IPS DF 4.7 (cell line): ENCODE data around the gene MAPK8IP2.

Experiments
- DNase-seq: peaks from one replicate; pipeline ENCODE4 v3.0.0-alpha.2; 2013; ENCODE audit warnings: low spot score; ENCODE audit errors: extremely low read depth

Gene MAPK8IP2

GRCh38 chr22:50600538-50600937, at the start of gene MAPK8IP2:
TSS of gene MAPK8IP2 (plus strand) at chr22:50600793. CDS start at chr22:50600819, 26 bp downstream.
- DNase-seq = no peak

GRCh38 chr22:50551160-50551752, 49.3 kb upstream of the MAPK8IP2 start:
- no peak for DNase-seq

GRCh38 chr22:50553310-50553709, 47.3 kb upstream of the MAPK8IP2 start:
- no peak for DNase-seq

GRCh38 chr22:50556703-50557102, 43.9 kb upstream of the MAPK8IP2 start:
- no peak for DNase-seq

GRCh38 chr22:50560034-50560433, 40.6 kb upstream of the MAPK8IP2 start:
- DNase-seq = no peak

- DNase-seq = no peak
These were observed 38.9 kb upstream of the MAPK8IP2 start for GRCh38 chr22:50561401-50562358.

- DNase-seq = peak; percentile 66
These were observed 37.8 kb upstream of the MAPK8IP2 start, which contains the start of gene SYCE3 for GRCh38 chr22:50562523-50563412. TSS of gene SYCE3 (minus strand) at chr22:50562919. CDS start at chr22:50556405, 6,514 bp downstream.

- no peak for DNase-seq
These were observed 37.0 kb upstream of the MAPK8IP2 start for GRCh38 chr22:50563413-50564160.

GRCh38 chr22:50564289-50564688, 36.3 kb upstream of the MAPK8IP2 start:
- no peak for DNase-seq

GRCh38 chr22:50567721-50568252, 32.8 kb upstream of the MAPK8IP2 start:
- no peak for DNase-seq

GRCh38 chr22:50568626-50569025, 32.0 kb upstream of the MAPK8IP2 start:
- DNase-seq = no peak

- DNase-seq = no peak
These were observed 31.5 kb upstream of the MAPK8IP2 start for GRCh38 chr22:50569041-50569459.

- DNase-seq = no peak
These were observed 30.6 kb upstream of the MAPK8IP2 start for GRCh38 chr22:50569896-50570535.

GRCh38 chr22:50570861-50571260, 29.7 kb upstream of the MAPK8IP2 start:
- DNase-seq = no peak

GRCh38 chr22:50571264-50572175, 29.1 kb upstream of the MAPK8IP2 start:
- DNase-seq = no peak

GRCh38 chr22:50572965-50573364, 27.6 kb upstream of the MAPK8IP2 start:
- no peak for DNase-seq

GRCh38 chr22:50573491-50574382, 26.9 kb upstream of the MAPK8IP2 start:
- DNase-seq = no peak

- no peak for DNase-seq
These were observed 26.2 kb upstream of the MAPK8IP2 start for GRCh38 chr22:50574383-50574755.
